ENCODE results near the gene VSIG8. TPM values are rescaled to one million over a fixed set of nuclear protein-coding genes. Genes with fewer than 3 reads are reported as not detected.

VSIG8 gene
- total RNA-seq, 1 donor, result not detected

Small RNA genes lying within 50 kb of the gene (small RNA-seq; reads per million reads assigned to genes)
- not detected for gene MIR4259
- not detected for gene RF00570

Other genes starting within 250 kb of the VSIG8 start
- gene CRP, start 148.1 kb downstream of the VSIG8 start, total RNA-seq, result not detected
- gene DUSP23, start 81.7 kb downstream of the VSIG8 start, total RNA-seq, result 54.1 TPM
- gene FCRL6, start 60.3 kb downstream of the VSIG8 start, total RNA-seq, result under 0.01 TPM
- gene SLAMF8, start 35.8 kb downstream of the VSIG8 start, total RNA-seq, result 0.27 TPM
- gene CFAP45, start 37.5 kb upstream of the VSIG8 start, total RNA-seq, result 0.81 TPM
- gene TAGLN2, start 62.9 kb upstream of the VSIG8 start, total RNA-seq, result 935 TPM
- 0.54 TPM for gene IGSF9, start 83.0 kb upstream of the VSIG8 start, total RNA-seq
- gene SLAMF9, start 91.6 kb upstream of the VSIG8 start, total RNA-seq, result under 0.01 TPM
- 6.5 TPM for gene PIGM, start 169.3 kb upstream of the VSIG8 start, total RNA-seq
- gene KCNJ10, start 207.5 kb upstream of the VSIG8 start, total RNA-seq, result under 0.01 TPM
- gene KCNJ9, start 218.9 kb upstream of the VSIG8 start, total RNA-seq, result not detected
- 52.0 TPM for gene IGSF8, start 236.0 kb upstream of the VSIG8 start, total RNA-seq